ENCODE data around the gene BABAM2.

The BABAM2 gene

DNA sequence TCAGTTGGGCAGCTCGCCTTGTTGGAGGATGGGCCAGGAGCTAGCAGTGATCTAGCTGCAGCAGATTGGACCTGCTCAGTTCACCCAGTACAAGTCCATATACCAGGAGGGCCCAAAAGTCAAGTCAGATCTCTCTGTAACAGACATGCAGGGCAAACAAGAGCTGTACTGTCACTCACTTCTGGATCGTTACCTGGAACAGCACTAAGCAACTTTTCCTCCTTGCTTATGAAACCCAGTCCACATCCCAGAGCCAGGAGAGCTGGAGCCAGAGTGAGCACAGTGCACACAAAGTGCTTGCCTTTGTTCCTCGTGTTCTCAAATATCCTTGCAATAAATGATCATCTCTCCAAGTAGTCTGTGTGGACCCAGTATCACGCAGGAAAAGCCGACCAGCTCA, 258.0 kb downstream of the BABAM2 start:
- Histone ChIP-seq H3K27ac (ENCODE audit: low read depth, low read length) (no peak overlapping the region), H3K4me1 (ENCODE audit: insufficient read depth, low read length) (no peaks in the 10 kb centered on the region), H3K9ac (ENCODE audit: low read depth, low read length) (no peak overlapping the region), H3K27me3 (ENCODE audit: insufficient read depth, low read length) (no peaks in the 10 kb centered on the region), H3K9me3 (ENCODE audit: insufficient read depth, low read depth, low read length) (no peaks in the 10 kb centered on the region), H3K36me3 (ENCODE audit: insufficient read depth, low read length) (no peaks in the 10 kb centered on the region), H3K4me3 (ENCODE audit: low read length) (no peak overlapping the region)
- whole genome bisulfite sequencing, result 90% methylated on average over 5 of the region's 5 CpGs

DNA sequence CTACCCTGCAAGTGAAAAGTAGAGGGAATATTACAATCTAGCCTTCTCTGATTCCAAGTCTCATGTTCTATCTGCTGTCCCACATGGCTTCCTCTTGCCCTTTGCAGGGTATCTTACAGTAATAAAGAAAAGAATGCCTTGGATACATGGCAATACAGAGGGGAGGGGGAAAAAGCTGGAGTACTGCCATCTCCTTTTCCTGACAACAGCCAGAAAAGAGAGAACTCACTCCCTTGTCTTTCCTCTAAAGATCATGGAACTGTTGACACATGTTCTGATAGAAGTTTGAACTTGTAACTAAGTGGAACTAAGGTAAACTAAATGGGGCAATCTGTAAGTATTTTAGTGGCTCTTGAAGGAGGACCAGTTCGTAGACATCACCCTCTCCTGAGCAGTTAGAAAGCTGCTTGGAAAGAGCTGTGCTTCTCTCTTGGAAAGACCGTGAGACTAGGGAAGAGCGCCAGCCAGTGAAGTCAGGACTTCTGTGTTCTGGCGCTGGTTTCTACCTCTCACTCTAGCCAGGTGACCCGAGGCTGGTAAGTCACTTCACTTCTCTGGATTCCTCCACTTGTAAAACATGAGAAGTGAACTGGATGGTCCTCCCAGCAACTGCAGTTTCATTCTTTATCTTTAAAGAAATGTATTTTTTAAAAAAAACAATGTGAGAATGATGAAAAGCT, 259.8 kb downstream of the BABAM2 start:
- H3K9me3 ChIP-seq (ENCODE audit: insufficient read depth, low read depth, low read length), result no peaks in the 10 kb centered on the region
- 91% methylated on average over 5 of the region's 5 CpGs for WGBS
- H3K4me1 ChIP-seq (ENCODE audit: insufficient read depth, low read length), result no peaks in the 10 kb centered on the region
- no peak overlapping the region for H3K9ac ChIP-seq (ENCODE audit: low read depth, low read length)
- no peak overlapping the region for H3K27ac ChIP-seq (ENCODE audit: low read depth, low read length)
- no peak overlapping the region for H3K4me3 ChIP-seq (ENCODE audit: low read length)
- H3K27me3 ChIP-seq (ENCODE audit: insufficient read depth, low read length), result no peaks in the 10 kb centered on the region
- H3K36me3 ChIP-seq (ENCODE audit: insufficient read depth, low read length), result no peaks in the 10 kb centered on the region

DNA sequence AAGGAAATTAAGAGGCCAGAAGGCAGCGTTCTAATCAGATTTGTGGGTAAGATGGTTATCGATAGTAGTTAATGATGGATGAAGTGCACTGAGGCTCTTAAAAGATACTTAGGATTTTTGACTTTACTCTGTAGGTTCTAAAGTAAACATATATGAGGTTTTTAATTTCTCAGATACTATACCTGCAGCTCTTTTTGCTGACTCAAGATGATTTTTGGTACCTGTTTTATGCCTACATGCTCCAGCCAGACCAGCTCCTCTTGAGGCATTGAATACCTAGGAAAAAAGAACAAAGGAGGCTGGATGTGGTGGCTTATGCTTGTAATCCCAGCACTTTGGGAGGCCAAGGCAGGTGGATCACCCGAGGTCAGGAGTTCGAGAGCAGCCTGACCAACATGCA, 260.5 kb downstream of the BABAM2 start:
- Histone ChIP-seq H3K9ac (ENCODE audit: low read depth, low read length) (no peak overlapping the region), H3K4me1 (ENCODE audit: insufficient read depth, low read length) (no peaks in the 10 kb centered on the region), H3K9me3 (ENCODE audit: insufficient read depth, low read depth, low read length) (peaks cover 3% of the 10 kb centered on the region; the same call in 1 of the 2 replicates), H3K27ac (ENCODE audit: low read depth, low read length) (no peak overlapping the region), H3K4me3 (ENCODE audit: low read length) (no peak overlapping the region), H3K36me3 (ENCODE audit: insufficient read depth, low read length) (no peaks in the 10 kb centered on the region), H3K27me3 (ENCODE audit: insufficient read depth, low read length) (no peaks in the 10 kb centered on the region)
- WGBS, result 99% methylated on average over 4 of the region's 4 CpGs

DNA sequence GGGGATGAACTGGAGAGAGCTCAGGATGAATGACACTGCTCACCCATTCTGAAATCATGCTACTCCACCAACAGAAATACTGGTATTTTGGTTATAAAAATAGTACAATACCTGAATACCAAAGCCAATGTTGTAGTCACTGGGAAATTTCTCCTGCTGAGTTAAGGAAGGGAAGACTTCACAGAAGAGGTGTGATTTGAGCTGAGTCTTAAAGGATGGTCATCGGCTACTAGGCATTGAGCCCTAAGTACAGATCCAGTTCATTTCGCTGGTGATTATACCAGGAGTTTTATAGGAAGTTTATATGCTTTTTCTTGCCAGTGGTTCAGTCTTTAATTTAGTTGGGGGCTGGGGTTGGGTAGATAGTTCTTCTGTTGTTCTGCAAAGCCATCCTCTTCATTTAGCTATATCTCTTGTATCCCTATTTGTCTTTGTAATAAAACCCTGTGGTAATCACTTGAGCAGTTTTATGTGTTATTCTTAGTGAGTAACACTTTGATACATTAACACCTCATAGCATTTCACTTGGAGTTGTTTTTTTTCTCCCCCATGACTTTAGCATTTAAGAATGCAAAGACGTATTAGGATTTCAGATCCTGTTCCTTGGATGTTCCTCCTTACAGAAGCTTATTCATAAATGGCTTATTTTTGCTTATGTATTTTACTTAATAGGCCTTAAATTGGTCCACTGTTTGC, 262.2 kb downstream of the BABAM2 start:
- Histone ChIP-seq H3K27me3 (ENCODE audit: insufficient read depth, low read length) (no peaks in the 10 kb centered on the region), H3K9me3 (ENCODE audit: insufficient read depth, low read depth, low read length) (peaks cover 5% of the 10 kb centered on the region; the same call in 1 of the 2 replicates), H3K27ac (ENCODE audit: low read depth, low read length) (no peak overlapping the region), H3K4me1 (ENCODE audit: insufficient read depth, low read length) (no peaks in the 10 kb centered on the region), H3K9ac (ENCODE audit: low read depth, low read length) (no peak overlapping the region), H3K36me3 (ENCODE audit: insufficient read depth, low read length) (no peaks in the 10 kb centered on the region), H3K4me3 (ENCODE audit: low read length) (no peak overlapping the region)
- WGBS, result 98% methylated on average over 3 of the region's 3 CpGs

GRCh38 chr2:28153851-28154250, 263.3 kb downstream of the BABAM2 start:
- no peaks in the 10 kb centered on the region for H3K4me1 ChIP-seq (ENCODE audit: insufficient read depth, low read length)
- peaks cover 5% of the 10 kb centered on the region; the same call in 1 of the 2 replicates for H3K9me3 ChIP-seq (ENCODE audit: insufficient read depth, low read depth, low read length)
- no peak overlapping the region for H3K4me3 ChIP-seq (ENCODE audit: low read length)
- H3K27ac ChIP-seq (ENCODE audit: low read depth, low read length), result no peak overlapping the region
- H3K36me3 ChIP-seq (ENCODE audit: insufficient read depth, low read length), result no peaks in the 10 kb centered on the region
- 83% methylated on average over 3 of the region's 3 CpGs for WGBS
- no peaks in the 10 kb centered on the region for H3K27me3 ChIP-seq (ENCODE audit: insufficient read depth, low read length)
- no peak overlapping the region for H3K9ac ChIP-seq (ENCODE audit: low read depth, low read length)

DNA sequence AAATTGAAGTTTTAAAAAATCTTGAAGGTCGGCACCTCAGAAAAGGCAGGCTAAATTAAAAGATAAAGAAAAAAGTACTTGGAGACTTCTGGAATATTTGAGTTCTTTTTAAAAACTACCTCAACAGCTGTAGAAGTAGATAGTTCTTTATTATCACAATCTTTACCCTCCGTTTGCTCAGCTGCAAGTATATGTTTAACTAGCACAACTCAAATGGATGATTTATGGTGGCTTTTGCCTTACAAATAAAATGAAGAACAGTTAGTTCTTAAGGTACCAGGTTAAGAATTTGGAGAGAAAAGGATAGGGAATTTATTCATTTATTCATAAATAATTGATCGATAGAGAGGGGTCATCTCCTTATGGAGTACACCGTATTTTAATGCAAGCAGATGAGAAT, 264.6 kb downstream of the BABAM2 start:
- H3K9me3 ChIP-seq (ENCODE audit: insufficient read depth, low read depth, low read length), result peaks cover 5% of the 10 kb centered on the region; the same call in 1 of the 2 replicates
- no peaks in the 10 kb centered on the region for H3K36me3 ChIP-seq (ENCODE audit: insufficient read depth, low read length)
- H3K4me3 ChIP-seq (ENCODE audit: low read length), result no peak overlapping the region
- H3K27me3 ChIP-seq (ENCODE audit: insufficient read depth, low read length), result no peaks in the 10 kb centered on the region
- WGBS, result no CpG with 5 or more reads among the region's 4 CpGs
- H3K9ac ChIP-seq (ENCODE audit: low read depth, low read length), result no peak overlapping the region
- H3K27ac ChIP-seq (ENCODE audit: low read depth, low read length), result no peak overlapping the region
- H3K4me1 ChIP-seq (ENCODE audit: insufficient read depth, low read length), result no peaks in the 10 kb centered on the region

DNA sequence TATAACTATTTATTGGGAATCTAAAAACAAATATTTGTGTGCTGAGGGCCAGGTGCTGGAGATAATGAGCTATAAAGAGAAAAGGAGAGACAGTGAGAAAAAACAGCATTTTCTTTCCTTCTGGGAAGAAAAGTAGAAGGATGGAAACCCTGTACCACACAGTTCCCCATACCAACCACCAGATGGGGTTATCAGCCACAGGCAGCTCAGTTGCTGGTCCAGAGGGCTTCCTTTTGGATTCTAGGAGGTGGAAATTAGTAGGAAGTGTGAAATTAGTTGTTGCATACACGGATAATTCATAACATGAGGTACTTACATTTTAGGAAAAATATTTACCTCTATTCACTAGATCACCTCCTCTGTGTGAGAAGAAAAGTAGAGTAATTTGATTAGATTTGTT, 265.1 kb downstream of the BABAM2 start:
- H3K36me3 ChIP-seq (ENCODE audit: insufficient read depth, low read length), result no peaks in the 10 kb centered on the region
- H3K9ac ChIP-seq (ENCODE audit: low read depth, low read length), result no peak overlapping the region
- H3K9me3 ChIP-seq (ENCODE audit: insufficient read depth, low read depth, low read length), result peaks cover 5% of the 10 kb centered on the region; the same call in 1 of the 2 replicates
- H3K4me3 ChIP-seq (ENCODE audit: low read length), result no peak overlapping the region
- no peak overlapping the region for H3K27ac ChIP-seq (ENCODE audit: low read depth, low read length)
- H3K4me1 ChIP-seq (ENCODE audit: insufficient read depth, low read length), result no peaks in the 10 kb centered on the region
- WGBS, result no CpG with 5 or more reads among the region's 1 CpG
- H3K27me3 ChIP-seq (ENCODE audit: insufficient read depth, low read length), result no peaks in the 10 kb centered on the region

DNA sequence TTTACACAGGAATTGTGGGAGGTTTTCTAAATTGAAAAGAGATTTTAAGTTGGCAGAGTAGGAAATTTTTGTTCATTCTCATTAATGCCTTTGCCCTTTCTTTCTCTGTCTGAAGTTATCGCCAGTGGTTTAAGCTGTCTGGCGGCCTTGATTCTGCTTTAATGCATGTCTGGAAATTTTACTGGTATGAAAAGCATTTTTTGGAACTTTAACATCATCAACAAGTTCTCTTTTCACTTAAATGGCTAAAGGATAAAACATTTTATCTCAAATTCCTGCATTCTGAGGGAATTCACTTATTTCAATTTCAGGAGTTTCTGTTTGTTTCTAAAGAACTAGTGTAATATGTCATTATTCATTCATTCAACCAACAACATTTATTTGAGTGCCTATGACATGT, 268.3 kb downstream of the BABAM2 start:
- Histone ChIP-seq H3K9ac (ENCODE audit: low read depth, low read length) (no peak overlapping the region), H3K9me3 (ENCODE audit: insufficient read depth, low read depth, low read length) (peaks cover 5% of the 10 kb centered on the region; the same call in 1 of the 2 replicates), H3K27ac (ENCODE audit: low read depth, low read length) (no peak overlapping the region), H3K4me1 (ENCODE audit: insufficient read depth, low read length) (0 out of 2 replicates have a peak, but pooled peaks cover 3% of the 10 kb centered on the region), H3K27me3 (ENCODE audit: insufficient read depth, low read length) (no peaks in the 10 kb centered on the region), H3K36me3 (ENCODE audit: insufficient read depth, low read length) (no peaks in the 10 kb centered on the region), H3K4me3 (ENCODE audit: low read length) (no peak overlapping the region)
- no CpG with 5 or more reads among the region's 2 CpGs for WGBS

DNA sequence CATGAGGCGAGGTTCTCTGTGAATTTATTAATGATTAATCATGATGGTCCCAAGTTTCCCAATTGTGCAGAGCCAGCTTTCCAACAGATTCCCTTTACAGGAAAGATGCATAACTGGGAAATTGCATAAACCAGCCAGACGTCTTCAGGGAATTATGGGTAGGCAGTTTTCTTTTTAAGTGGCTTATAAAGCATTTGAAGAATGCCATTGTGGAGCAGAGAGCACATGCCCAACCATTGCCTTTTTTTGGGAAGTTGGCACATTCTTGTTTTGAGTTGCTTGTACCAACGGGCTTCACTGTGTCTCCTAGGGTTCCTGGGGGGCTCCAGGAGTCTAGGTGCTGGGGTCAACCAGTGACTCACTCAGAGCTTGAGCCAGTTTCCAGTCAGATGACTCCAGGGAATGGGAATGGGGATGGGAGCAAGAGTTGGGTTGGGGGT, 270.5 kb downstream of the BABAM2 start:
- Histone ChIP-seq H3K27me3 (ENCODE audit: insufficient read depth, low read length) (no peaks in the 10 kb centered on the region), H3K4me1 (ENCODE audit: insufficient read depth, low read length) (0 out of 2 replicates have a peak, but pooled peaks cover 3% of the 10 kb centered on the region), H3K9ac (ENCODE audit: low read depth, low read length) (no peak overlapping the region), H3K4me3 (ENCODE audit: low read length) (no peak overlapping the region), H3K9me3 (ENCODE audit: insufficient read depth, low read depth, low read length) (peaks cover 1% of the 10 kb centered on the region; the same call in 1 of the 2 replicates), H3K36me3 (ENCODE audit: insufficient read depth, low read length) (no peaks in the 10 kb centered on the region), H3K27ac (ENCODE audit: low read depth, low read length) (no peak overlapping the region)
- 88% methylated on average over 3 of the region's 3 CpGs for WGBS

DNA sequence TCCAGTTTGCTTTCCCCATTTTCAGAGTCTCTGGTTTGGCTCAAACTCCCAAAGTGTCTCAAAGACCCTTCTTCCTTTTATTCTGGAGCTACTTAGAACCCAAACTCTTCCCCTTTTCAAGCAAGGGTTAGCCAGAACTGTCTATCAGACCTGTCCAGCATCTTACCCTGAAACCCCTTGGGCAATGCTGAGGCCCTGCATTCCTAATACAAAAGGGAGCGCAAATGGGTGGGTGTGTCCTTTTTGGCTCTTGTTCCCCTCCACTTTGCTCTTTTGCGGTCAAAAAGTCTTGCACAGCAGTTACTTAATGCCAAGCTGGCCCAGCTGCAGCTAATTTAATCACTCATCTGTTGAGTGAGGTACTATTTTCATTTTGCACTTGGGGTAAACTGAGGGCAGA, 270.9 kb downstream of the BABAM2 start:
- H3K9me3 ChIP-seq (ENCODE audit: insufficient read depth, low read depth, low read length), result no peaks in the 10 kb centered on the region; the same call in 1 of the 2 replicates
- H3K4me1 ChIP-seq (ENCODE audit: insufficient read depth, low read length), result 0 out of 2 replicates have a peak, but pooled peaks cover 3% of the 10 kb centered on the region
- no peaks in the 10 kb centered on the region for H3K36me3 ChIP-seq (ENCODE audit: insufficient read depth, low read length)
- H3K27me3 ChIP-seq (ENCODE audit: insufficient read depth, low read length), result no peaks in the 10 kb centered on the region
- H3K27ac ChIP-seq (ENCODE audit: low read depth, low read length), result no peak overlapping the region
- H3K9ac ChIP-seq (ENCODE audit: low read depth, low read length), result no peak overlapping the region
- WGBS, result 87% methylated on average over 2 of the region's 2 CpGs
- no peak overlapping the region for H3K4me3 ChIP-seq (ENCODE audit: low read length)

- Histone ChIP-seq H3K36me3 (ENCODE audit: insufficient read depth, low read length) (no peaks in the 10 kb centered on the region), H3K4me3 (ENCODE audit: low read length) (no peak overlapping the region), H3K9me3 (ENCODE audit: insufficient read depth, low read depth, low read length) (no peaks in the 10 kb centered on the region), H3K4me1 (ENCODE audit: insufficient read depth, low read length) (0 out of 2 replicates have a peak, but pooled peaks cover 3% of the 10 kb centered on the region), H3K27me3 (ENCODE audit: insufficient read depth, low read length) (no peaks in the 10 kb centered on the region), H3K9ac (ENCODE audit: low read depth, low read length) (no peak overlapping the region), H3K27ac (ENCODE audit: low read depth, low read length) (no peak overlapping the region)
- WGBS, result over 99% methylated on average over 3 of the region's 3 CpGs
Observed at GRCh38 chr2:28162564-28162963, 272.0 kb downstream of the BABAM2 start.
